ENCODE data around the gene NECAB2. TPM values are rescaled to one million over a fixed set of nuclear protein-coding genes. Genes with fewer than 3 reads are reported as not detected.

NECAB2 gene
- total RNA-seq, 1 donor from 2014 or later, result not detected

GRCh38 chr16:83973581-83974385 is 5.7 kb downstream of the NECAB2 start:
- intact Hi-C loops (cut with DNase I), result no loop called here
- TF ChIP-seq POLR2A (IDR thresholded peaks at IDR 0.05) (no peak), CTCF (IDR thresholded peaks at IDR 0.05) (no peak)
- H3K4me3 ChIP-seq, result no peak overlapping the region
- H3K27me3 ChIP-seq, result no peaks in the 10 kb centered on the region
- DNase-seq (ENCODE audit: extremely low spot score in 2 of 2), result no peak
- no peaks in the 10 kb centered on the region for H3K9me3 ChIP-seq
- no peak overlapping the region for H3K27ac ChIP-seq
- H3K36me3 ChIP-seq, result no peaks in the 10 kb centered on the region
- H3K4me1 ChIP-seq, result no peaks in the 10 kb centered on the region

- no peak for DNase-seq (ENCODE audit: extremely low spot score in 2 of 2)
- H3K36me3 ChIP-seq, result no peaks in the 10 kb centered on the region
- H3K9me3 ChIP-seq, result no peaks in the 10 kb centered on the region
- H3K4me1 ChIP-seq, result no peaks in the 10 kb centered on the region
- no peak overlapping the region for H3K4me3 ChIP-seq
- TF ChIP-seq CTCF (IDR thresholded peaks at IDR 0.05), result no peak
- TF ChIP-seq POLR2A (IDR thresholded peaks at IDR 0.05), result no peak
- no peak for TF ChIP-seq POLR2AphosphoS5 (IDR thresholded peaks at IDR 0.05; ENCODE audit: insufficient read depth in 1 of 2, low read depth in 1 of 2)
- H3K27ac ChIP-seq, result no peak overlapping the region
- intact Hi-C loops (cut with DNase I), result no loop called here
- no peaks in the 10 kb centered on the region for H3K27me3 ChIP-seq
Measured at GRCh38 chr16:83974475-83974874, 6.4 kb downstream of the NECAB2 start.

- no peaks in the 10 kb centered on the region for H3K4me1 ChIP-seq
- TF ChIP-seq POLR2AphosphoS5 (IDR thresholded peaks at IDR 0.05; ENCODE audit: insufficient read depth in 1 of 2, low read depth in 1 of 2), result no peak
- TF ChIP-seq CTCF (IDR thresholded peaks at IDR 0.05), result no peak
- TF ChIP-seq POLR2A (IDR thresholded peaks at IDR 0.05), result no peak
- no peak overlapping the region for H3K27ac ChIP-seq
- intact Hi-C loops (cut with DNase I), result no loop called here
- DNase-seq (ENCODE audit: extremely low spot score in 2 of 2), result no peak
- H3K27me3 ChIP-seq, result no peaks in the 10 kb centered on the region
- no peak overlapping the region for H3K4me3 ChIP-seq
- H3K9me3 ChIP-seq, result no peaks in the 10 kb centered on the region
- no peaks in the 10 kb centered on the region for H3K36me3 ChIP-seq
Measured at GRCh38 chr16:83975590-83976260, 7.7 kb downstream of the NECAB2 start.

GRCh38 chr16:83977056-83977815 is 9.2 kb downstream of the NECAB2 start:
- Histone ChIP-seq H3K9me3 (no peaks in the 10 kb centered on the region), H3K27me3 (no peaks in the 10 kb centered on the region), H3K4me3 (no peak overlapping the region), H3K27ac (no peak overlapping the region), H3K36me3 (no peaks in the 10 kb centered on the region), H3K4me1 (no peaks in the 10 kb centered on the region)
- TF ChIP-seq POLR2AphosphoS5 (IDR thresholded peaks at IDR 0.05; ENCODE audit: insufficient read depth in 1 of 2, low read depth in 1 of 2) (no peak), POLR2A (IDR thresholded peaks at IDR 0.05) (no peak), CTCF (IDR thresholded peaks at IDR 0.05) (no peak)
- intact Hi-C loops (cut with DNase I), result no loop called here
- no peak for DNase-seq (ENCODE audit: extremely low spot score in 2 of 2)

Measured in vagina (tissue), 2 donors.